ENCODE measurements around the gene CTIF.

The CTIF gene

GRCh38 chr18:48842259-48843061 lies 303.6 kb downstream of the CTIF start:
- DNase-seq (ENCODE audit: low spot score) (no peak), FAIRE-seq (no peak)

- DNase-seq (ENCODE audit: low spot score) (no peak), FAIRE-seq (no peak)
Measured at GRCh38 chr18:48843162-48843561, 304.3 kb downstream of the CTIF start.

- no peak for FAIRE-seq
- no peak for DNase-seq (ENCODE audit: low spot score)
Measured at GRCh38 chr18:48843596-48843995, 304.8 kb downstream of the CTIF start.

GRCh38 chr18:48844271-48844670 lies 305.4 kb downstream of the CTIF start:
- DNase-seq (ENCODE audit: low spot score) (no peak), FAIRE-seq (no peak)

- FAIRE-seq (no peak), DNase-seq (ENCODE audit: low spot score) (no peak)
Measured at GRCh38 chr18:48845174-48845573, 306.3 kb downstream of the CTIF start.

GRCh38 chr18:48846423-48846932 lies 307.6 kb downstream of the CTIF start:
- no peak for FAIRE-seq

GRCh38 chr18:48847807-48848486 lies 309.1 kb downstream of the CTIF start:
- DNase-seq (ENCODE audit: low spot score), result no peak
- no peak for FAIRE-seq

More at GRCh38 chr18:48846423-48846932, 307.6 kb downstream of the CTIF start:
- no peak for DNase-seq (ENCODE audit: low spot score)

GRCh38 chr18:48848641-48849143 lies 309.9 kb downstream of the CTIF start:
- DNase-seq (ENCODE audit: low spot score) (peak; percentile 58), FAIRE-seq (no peak)

GRCh38 chr18:48850822-48851598 lies 312.2 kb downstream of the CTIF start:
- DNase-seq (ENCODE audit: low spot score), result no peak

GRCh38 chr18:48851599-48851960 lies 312.7 kb downstream of the CTIF start:
- no peak for DNase-seq (ENCODE audit: low spot score)
- FAIRE-seq, result no peak

More at GRCh38 chr18:48850822-48851598, 312.2 kb downstream of the CTIF start:
- no peak for FAIRE-seq

- DNase-seq (ENCODE audit: low spot score) (no peak), FAIRE-seq (no peak)
Measured at GRCh38 chr18:48852292-48852691, 313.5 kb downstream of the CTIF start.

GRCh38 chr18:48852794-48853193 lies 314.0 kb downstream of the CTIF start:
- no peak for DNase-seq (ENCODE audit: low spot score)
- FAIRE-seq, result no peak

GRCh38 chr18:48853588-48853987 lies 314.8 kb downstream of the CTIF start:
- no peak for DNase-seq (ENCODE audit: low spot score)
- no peak for FAIRE-seq

GRCh38 chr18:48854780-48855179 lies 315.9 kb downstream of the CTIF start:
- DNase-seq (ENCODE audit: low spot score), result no peak
- no peak for FAIRE-seq

GRCh38 chr18:48855422-48856377 lies 316.9 kb downstream of the CTIF start:
- DNase-seq (ENCODE audit: low spot score) (no peak), FAIRE-seq (no peak)

- FAIRE-seq, result no peak
Measured at GRCh38 chr18:48857023-48857694, 318.3 kb downstream of the CTIF start.

GRCh38 chr18:48858676-48859075 lies 319.8 kb downstream of the CTIF start:
- FAIRE-seq, result no peak
- no peak for DNase-seq (ENCODE audit: low spot score)

More at GRCh38 chr18:48857023-48857694, 318.3 kb downstream of the CTIF start:
- no peak for DNase-seq (ENCODE audit: low spot score)

- no peak for DNase-seq (ENCODE audit: low spot score)
- no peak for FAIRE-seq
Measured at GRCh38 chr18:48859311-48860268, 320.8 kb downstream of the CTIF start.
